SK-N-SH (cell line): ENCODE results near the gene HOTAIR.

Source experiments
- CHD2 ChIP-seq: fragments of 150-350 bp; IDR thresholded peaks from 2 replicates; pipeline ENCODE4 v1.6.1; 2018; ENCODE audit warnings: low read length; ENCODE audit not compliant: partially characterized antibody
- FOSL2 ChIP-seq: IDR thresholded peaks from 2 replicates; pipeline ENCODE4 v1.4.0; 2012; ENCODE audit warnings: low read depth, mild to moderate bottlenecking, moderate library complexity, borderline replicate concordance
- GABPA ChIP-seq: IDR thresholded peaks from 2 replicates; pipeline ENCODE4 v1.4.0; 2012; ENCODE audit warnings: low read depth, mild to moderate bottlenecking
- MXI1 ChIP-seq: IDR thresholded peaks from 2 replicates; pipeline ENCODE4 v1.6.1; 2012; ENCODE audit warnings: mild to moderate bottlenecking, low read depth, low read length, improper control_type of control experiment
- NFIC ChIP-seq: IDR thresholded peaks from 2 replicates; pipeline ENCODE4 v1.4.0; 2012; ENCODE audit warnings: borderline replicate concordance
- POLR2AphosphoS5 ChIP-seq: IDR thresholded peaks from 2 replicates; pipeline ENCODE4 v1.6.1; 2012; ENCODE audit warnings: low read depth, low read length
- RFX5 ChIP-seq: IDR thresholded peaks from 2 replicates; pipeline ENCODE4 v1.6.1; 2012; ENCODE audit warnings: mild to moderate bottlenecking, improper control_type of control experiment, low read length
- SIN3A ChIP-seq: IDR thresholded peaks from 2 replicates; pipeline ENCODE4 v1.6.1; 2012; ENCODE audit warnings: low read depth, mild to moderate bottlenecking, low read length, moderate library complexity, borderline replicate concordance
- SMC3 ChIP-seq: IDR thresholded peaks from 2 replicates; pipeline ENCODE4 v1.6.1; 2012; ENCODE audit warnings: low read depth, low read length, improper control_type of control experiment
- TCF12 ChIP-seq: IDR thresholded peaks from 2 replicates; pipeline ENCODE4 v1.4.0; 2012
- TF ChIP-seq, protein P1 (sequence below): fragments of 200-600 bp; sonication (generic); IDR thresholded peaks from 2 replicates; pipeline ENCODE4 v1.6.1; 2017; ENCODE audit warnings: antibody characterized with exemption, mild to moderate bottlenecking, moderate library complexity
- TF ChIP-seq, protein P2 (sequence below): IDR thresholded peaks from 2 replicates; pipeline ENCODE4 v1.6.1; 2012; ENCODE audit warnings: mild to moderate bottlenecking, low read depth, low read length, moderate library complexity
- TF ChIP-seq, protein P3 (sequence below): IDR thresholded peaks from 2 replicates; pipeline ENCODE4; 2012
- TF ChIP-seq, protein P4 (sequence below): IDR thresholded peaks from 2 replicates; pipeline ENCODE4 v1.4.0; 2012; ENCODE audit warnings: low read depth

DNA sequence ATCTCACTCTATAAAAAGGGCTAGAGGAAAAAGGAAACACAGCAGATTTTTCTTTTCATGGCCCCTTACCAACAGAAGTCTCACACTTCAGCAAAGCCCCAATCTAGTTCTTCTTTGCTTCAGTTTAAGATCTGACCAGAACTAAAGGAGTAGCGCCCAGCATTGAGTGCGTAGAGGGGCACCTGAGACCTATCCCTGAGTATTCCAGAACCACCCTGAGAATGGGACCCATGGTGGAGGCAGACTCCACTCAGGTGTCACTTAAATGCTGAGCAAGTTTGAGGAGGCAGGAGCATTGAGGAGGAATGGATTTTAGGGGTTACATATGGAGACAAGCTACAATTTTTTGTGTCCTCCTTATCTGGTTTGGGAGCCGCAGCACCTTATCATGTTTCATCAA is 3.6 kb downstream of the HOTAIR start:
- TF ChIP-seq, protein P1, sequence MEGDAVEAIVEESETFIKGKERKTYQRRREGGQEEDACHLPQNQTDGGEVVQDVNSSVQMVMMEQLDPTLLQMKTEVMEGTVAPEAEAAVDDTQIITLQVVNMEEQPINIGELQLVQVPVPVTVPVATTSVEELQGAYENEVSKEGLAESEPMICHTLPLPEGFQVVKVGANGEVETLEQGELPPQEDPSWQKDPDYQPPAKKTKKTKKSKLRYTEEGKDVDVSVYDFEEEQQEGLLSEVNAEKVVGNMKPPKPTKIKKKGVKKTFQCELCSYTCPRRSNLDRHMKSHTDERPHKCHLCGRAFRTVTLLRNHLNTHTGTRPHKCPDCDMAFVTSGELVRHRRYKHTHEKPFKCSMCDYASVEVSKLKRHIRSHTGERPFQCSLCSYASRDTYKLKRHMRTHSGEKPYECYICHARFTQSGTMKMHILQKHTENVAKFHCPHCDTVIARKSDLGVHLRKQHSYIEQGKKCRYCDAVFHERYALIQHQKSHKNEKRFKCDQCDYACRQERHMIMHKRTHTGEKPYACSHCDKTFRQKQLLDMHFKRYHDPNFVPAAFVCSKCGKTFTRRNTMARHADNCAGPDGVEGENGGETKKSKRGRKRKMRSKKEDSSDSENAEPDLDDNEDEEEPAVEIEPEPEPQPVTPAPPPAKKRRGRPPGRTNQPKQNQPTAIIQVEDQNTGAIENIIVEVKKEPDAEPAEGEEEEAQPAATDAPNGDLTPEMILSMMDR: no peak
- TF ChIP-seq, protein P2, sequence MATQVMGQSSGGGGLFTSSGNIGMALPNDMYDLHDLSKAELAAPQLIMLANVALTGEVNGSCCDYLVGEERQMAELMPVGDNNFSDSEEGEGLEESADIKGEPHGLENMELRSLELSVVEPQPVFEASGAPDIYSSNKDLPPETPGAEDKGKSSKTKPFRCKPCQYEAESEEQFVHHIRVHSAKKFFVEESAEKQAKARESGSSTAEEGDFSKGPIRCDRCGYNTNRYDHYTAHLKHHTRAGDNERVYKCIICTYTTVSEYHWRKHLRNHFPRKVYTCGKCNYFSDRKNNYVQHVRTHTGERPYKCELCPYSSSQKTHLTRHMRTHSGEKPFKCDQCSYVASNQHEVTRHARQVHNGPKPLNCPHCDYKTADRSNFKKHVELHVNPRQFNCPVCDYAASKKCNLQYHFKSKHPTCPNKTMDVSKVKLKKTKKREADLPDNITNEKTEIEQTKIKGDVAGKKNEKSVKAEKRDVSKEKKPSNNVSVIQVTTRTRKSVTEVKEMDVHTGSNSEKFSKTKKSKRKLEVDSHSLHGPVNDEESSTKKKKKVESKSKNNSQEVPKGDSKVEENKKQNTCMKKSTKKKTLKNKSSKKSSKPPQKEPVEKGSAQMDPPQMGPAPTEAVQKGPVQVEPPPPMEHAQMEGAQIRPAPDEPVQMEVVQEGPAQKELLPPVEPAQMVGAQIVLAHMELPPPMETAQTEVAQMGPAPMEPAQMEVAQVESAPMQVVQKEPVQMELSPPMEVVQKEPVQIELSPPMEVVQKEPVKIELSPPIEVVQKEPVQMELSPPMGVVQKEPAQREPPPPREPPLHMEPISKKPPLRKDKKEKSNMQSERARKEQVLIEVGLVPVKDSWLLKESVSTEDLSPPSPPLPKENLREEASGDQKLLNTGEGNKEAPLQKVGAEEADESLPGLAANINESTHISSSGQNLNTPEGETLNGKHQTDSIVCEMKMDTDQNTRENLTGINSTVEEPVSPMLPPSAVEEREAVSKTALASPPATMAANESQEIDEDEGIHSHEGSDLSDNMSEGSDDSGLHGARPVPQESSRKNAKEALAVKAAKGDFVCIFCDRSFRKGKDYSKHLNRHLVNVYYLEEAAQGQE: no peak
- TF ChIP-seq CHD2 (no peak), TCF12 (no peak), GABPA (no peak), SIN3A (no peak), POLR2AphosphoS5 (no peak), NFIC (no peak), MXI1 (no peak), FOSL2 (no peak), SMC3 (no peak), RFX5 (no peak)
- TF ChIP-seq, protein P3, sequence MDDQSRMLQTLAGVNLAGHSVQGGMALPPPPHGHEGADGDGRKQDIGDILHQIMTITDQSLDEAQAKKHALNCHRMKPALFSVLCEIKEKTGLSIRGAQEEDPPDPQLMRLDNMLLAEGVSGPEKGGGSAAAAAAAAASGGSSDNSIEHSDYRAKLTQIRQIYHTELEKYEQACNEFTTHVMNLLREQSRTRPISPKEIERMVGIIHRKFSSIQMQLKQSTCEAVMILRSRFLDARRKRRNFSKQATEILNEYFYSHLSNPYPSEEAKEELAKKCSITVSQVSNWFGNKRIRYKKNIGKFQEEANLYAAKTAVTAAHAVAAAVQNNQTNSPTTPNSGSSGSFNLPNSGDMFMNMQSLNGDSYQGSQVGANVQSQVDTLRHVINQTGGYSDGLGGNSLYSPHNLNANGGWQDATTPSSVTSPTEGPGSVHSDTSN: no peak
- TF ChIP-seq, protein P4, sequence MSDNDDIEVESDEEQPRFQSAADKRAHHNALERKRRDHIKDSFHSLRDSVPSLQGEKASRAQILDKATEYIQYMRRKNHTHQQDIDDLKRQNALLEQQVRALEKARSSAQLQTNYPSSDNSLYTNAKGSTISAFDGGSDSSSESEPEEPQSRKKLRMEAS: no peak
